Measurements from ENCODE around the gene CIP2A. TPM values are rescaled to one million over a fixed set of nuclear protein-coding genes. Genes with fewer than 3 reads are reported as not detected.

The CIP2A gene
- total and polyA plus RNA-seq, 9 donors = 1.7 to 6.3 (median 4.3) TPM

GRCh38 chr3:108555966-108556581 lies 33.2 kb downstream of the CIP2A start:
- H3K27me3 ChIP-seq = no peaks in the 10 kb centered on the region
- intact Hi-C loops (cut with DNase I) = loop anchor here in 2 of 4 donors (10.0 kb wide), 2 partner anchors 61 to 71 kb away; no protein-coding TSS in a partner anchor
- H3K36me3 ChIP-seq = no peaks in the 10 kb centered on the region
- TF ChIP-seq CTCF (IDR thresholded peaks at IDR 0.05) = no peak
- TF ChIP-seq EP300 (IDR thresholded peaks at IDR 0.05) = no peak
- no peak for TF ChIP-seq POLR2A (IDR thresholded peaks at IDR 0.05)
- H3K4me1 ChIP-seq (ENCODE audit: insufficient read depth) = no peaks in the 10 kb centered on the region
- H3K9me3 ChIP-seq = no peaks in the 10 kb centered on the region
- WGBS, 3 donors = 77 to 87% (median 77%) methylated on average over 2 of the region's 2 CpGs
- H3K4me3 ChIP-seq = no peak overlapping the region
- H3K27ac ChIP-seq = no peak overlapping the region
- no peak for DNase-seq

- no peak overlapping the region for H3K4me3 ChIP-seq
- no peaks in the 10 kb centered on the region for H3K36me3 ChIP-seq
- H3K4me1 ChIP-seq (ENCODE audit: insufficient read depth) = no peaks in the 10 kb centered on the region
- H3K9me3 ChIP-seq = no peaks in the 10 kb centered on the region
- intact Hi-C loops (cut with DNase I) = loop anchor here in 3 of 4 donors (5.0 to 10.0 kb wide), 3 partner anchors 60 to 70 kb away; no protein-coding TSS in a partner anchor
- 45 to 52% (median 51%) methylated on average over 3 of the region's 3 CpGs for WGBS, 3 donors
- no peak overlapping the region for H3K27ac ChIP-seq
- DNase-seq = no peak
- H3K27me3 ChIP-seq = no peaks in the 10 kb centered on the region
- TF ChIP-seq POLR2A (IDR thresholded peaks at IDR 0.05) (no peak), CTCF (IDR thresholded peaks at IDR 0.05) (no peak), EP300 (IDR thresholded peaks at IDR 0.05) (no peak)
These were observed 34.2 kb downstream of the CIP2A start for GRCh38 chr3:108554913-108555571.

- no peaks in the 10 kb centered on the region for H3K9me3 ChIP-seq
- no peaks in the 10 kb centered on the region for H3K4me1 ChIP-seq (ENCODE audit: insufficient read depth)
- TF ChIP-seq EP300 (IDR thresholded peaks at IDR 0.05) (no peak), POLR2A (IDR thresholded peaks at IDR 0.05) (no peak)
- H3K4me3 ChIP-seq = no peak overlapping the region
- H3K27me3 ChIP-seq = no peaks in the 10 kb centered on the region
- no peaks in the 10 kb centered on the region for H3K36me3 ChIP-seq
- intact Hi-C loops (cut with DNase I) = loop anchor here in 3 of 4 donors (5.0 to 10.0 kb wide), 3 partner anchors 59 to 69 kb away; no protein-coding TSS in a partner anchor
- DNase-seq = no peak
- H3K27ac ChIP-seq = no peak overlapping the region
These were observed 35.0 kb downstream of the CIP2A start for GRCh38 chr3:108554229-108554628.

- no peaks in the 10 kb centered on the region for H3K4me1 ChIP-seq (ENCODE audit: insufficient read depth)
- H3K4me3 ChIP-seq = no peak overlapping the region
- H3K9me3 ChIP-seq = no peaks in the 10 kb centered on the region
- peak in 1 of 3 donors; percentile 23 for TF ChIP-seq CTCF (IDR thresholded peaks at IDR 0.05)
- no peak for TF ChIP-seq EP300 (IDR thresholded peaks at IDR 0.05)
- TF ChIP-seq POLR2A (IDR thresholded peaks at IDR 0.05) = no peak
- H3K36me3 ChIP-seq = no peaks in the 10 kb centered on the region
- intact Hi-C loops (cut with DNase I) = loop anchor here in 3 of 4 donors (5.0 to 10.0 kb wide), 3 partner anchors 58 to 68 kb away; no protein-coding TSS in a partner anchor
- DNase-seq = no peak
- H3K27me3 ChIP-seq = no peaks in the 10 kb centered on the region
- WGBS, 3 donors = 37 to 43% (median 43%) methylated on average over 4 of the region's 4 CpGs
- H3K27ac ChIP-seq = no peak overlapping the region
These were observed 36.7 kb downstream of the CIP2A start for GRCh38 chr3:108552267-108553159.
